Thyroid gland (tissue), 4 donors: Measurements from ENCODE around the gene EN2. TPM values are rescaled to one million over a fixed set of nuclear protein-coding genes. Genes with fewer than 3 reads are reported as not detected.

Experiments
- DNase-seq, 2 donors: peaks; one replicate each; pipeline ENCODE4 v3.0.0-alpha.2; 2019
- H3K27ac ChIP-seq, 3 donors: fragments of 200-600 bp; sonication (generic); 1 replicate in 2 of 3; 2 replicates in 1 of 3; pipeline ENCODE4 v1.5.1; 2016 to 2019; ENCODE audit warnings: mild to moderate bottlenecking in 1 of 3, moderate library complexity in 1 of 3
- H3K27me3 ChIP-seq: fragments of 200-600 bp; sonication (generic); one replicate; pipeline ENCODE4 v1.5.1; 2019
- H3K36me3 ChIP-seq, 2 donors: fragments of 200-600 bp; sonication (generic); one replicate each; pipeline ENCODE4 v1.5.1; 2016 to 2019
- H3K4me1 ChIP-seq, 2 donors: fragments of 200-600 bp; sonication (generic); one replicate each; pipeline ENCODE4 v1.5.1; 2017 to 2019
- H3K4me3 ChIP-seq, 3 donors: fragments of 200-600 bp; sonication (generic); replicated peaks in 1 of 3; 1 replicate in 2 of 3; 2 replicates in 1 of 3; pipeline ENCODE4 v1.5.1; 2016; ENCODE audit warnings: mild to moderate bottlenecking in 1 of 3
- H3K9me3 ChIP-seq: fragments of 200-600 bp; sonication (generic); one replicate; pipeline ENCODE4 v1.5.1; 2017
- CTCF ChIP-seq, 6 experiments: fragments of 200-600 bp in 3 of 6; fragments of 450-650 bp in 3 of 6; sonication (generic) in 3 of 6; IDR thresholded peaks; one replicate each; pipeline ENCODE4 v1.5.1; 2016 to 2019; ENCODE audit warnings: antibody characterized with exemption in 6 of 6, mild to moderate bottlenecking in 2 of 6, inconsistent platforms in 1 of 6, moderate library complexity in 1 of 6
- POLR2A ChIP-seq, 2 donors: fragments of 450-650 bp; IDR thresholded peaks; one replicate each; pipeline ENCODE4 v1.6.1; 2017; ENCODE audit warnings: antibody characterized with exemption in 2 of 2, mild to moderate bottlenecking in 2 of 2, moderate library complexity in 1 of 2
- WGBS, 2 donors: methylation state at CpG; one replicate each; pipeline ENCODE4 v1.1.5; 2017; 5-methylcytosine and 5-hydroxymethylcytosine counted together
- intact Hi-C: fragments of 100-400 bp; cut with DNase I; formaldehyde crosslinking; loops from one replicate; pipeline ENCODE4 v1.15.1; 2023
- total RNA-seq, 4 donors: library from RNA; depleted of rRNA; stranded (reverse); fragments of >200 nt; gene quantifications; one replicate each; pipeline ENCODE4 v1.2.3, GENCODE V29; 2016

Gene EN2
- total RNA-seq, 4 donors from 2014 or later = 0.22 to 0.29 (median 0.27) TPM; not detected in 1

GRCh38 chr7:155426543-155427410 is 31.2 kb upstream of the EN2 start:
- no peak overlapping the region for H3K4me3 ChIP-seq
- no peaks in the 10 kb centered on the region for H3K4me1 ChIP-seq
- DNase-seq = no peak
- H3K27ac ChIP-seq = no peak overlapping the region
- intact Hi-C loops = no loop called here
- no peaks in the 10 kb centered on the region for H3K27me3 ChIP-seq
- no peak for TF ChIP-seq POLR2A (IDR thresholded peaks at IDR 0.05)
- no peak for TF ChIP-seq CTCF (IDR thresholded peaks at IDR 0.05)
- H3K9me3 ChIP-seq = no peaks in the 10 kb centered on the region
- WGBS, 2 donors = 71% methylated on average over 17 of the region's 20 CpGs
- H3K36me3 ChIP-seq = no peaks in the 10 kb centered on the region

- no peak for DNase-seq
- WGBS, 2 donors = 77 to 78% methylated on average over 12 to 20 of the region's 20 CpGs
- no peaks in the 10 kb centered on the region for H3K36me3 ChIP-seq
- TF ChIP-seq POLR2A (IDR thresholded peaks at IDR 0.05) = no peak
- TF ChIP-seq CTCF (IDR thresholded peaks at IDR 0.05) = no peak
- H3K27me3 ChIP-seq = no peaks in the 10 kb centered on the region
- no peak overlapping the region for H3K4me3 ChIP-seq
- no peaks in the 10 kb centered on the region for H3K9me3 ChIP-seq
- intact Hi-C loops = no loop called here
- no peak overlapping the region for H3K27ac ChIP-seq
- H3K4me1 ChIP-seq = no peaks in the 10 kb centered on the region
Measured at GRCh38 chr7:155427411-155428038, 30.4 kb upstream of the EN2 start.

- intact Hi-C loops = no loop called here
- Histone ChIP-seq H3K4me1 (no peaks in the 10 kb centered on the region), H3K36me3 (no peaks in the 10 kb centered on the region), H3K4me3 (no peak overlapping the region), H3K27ac (no peak overlapping the region), H3K9me3 (no peaks in the 10 kb centered on the region), H3K27me3 (no peaks in the 10 kb centered on the region)
- 84 to 88% methylated on average over 14 of the region's 14 CpGs for WGBS, 2 donors
- TF ChIP-seq POLR2A (IDR thresholded peaks at IDR 0.05) (no peak), CTCF (IDR thresholded peaks at IDR 0.05) (no peak)
- DNase-seq = no peak
Measured at GRCh38 chr7:155428171-155428834, 29.6 kb upstream of the EN2 start.

- no peaks in the 10 kb centered on the region for H3K27me3 ChIP-seq
- H3K9me3 ChIP-seq = no peaks in the 10 kb centered on the region
- no peak overlapping the region for H3K27ac ChIP-seq
- WGBS, 2 donors = 57 to 70% methylated on average over 6 of the region's 6 CpGs
- no peaks in the 10 kb centered on the region for H3K36me3 ChIP-seq
- no peak overlapping the region for H3K4me3 ChIP-seq
- intact Hi-C loops = no loop called here
- no peaks in the 10 kb centered on the region for H3K4me1 ChIP-seq
- no peak for DNase-seq
- no peak for TF ChIP-seq CTCF (IDR thresholded peaks at IDR 0.05)
- TF ChIP-seq POLR2A (IDR thresholded peaks at IDR 0.05) = no peak
Measured at GRCh38 chr7:155429651-155430050, 28.3 kb upstream of the EN2 start.
